Common myeloid progenitor, CD34-positive (primary cell): ENCODE data around the gene SLAMF1.

Experiments
- CTCF ChIA-PET: fragments of 350-600 bp; sonication (Branson Sonifier 250); formaldehyde crosslinking; loops from one replicate; lab custom pipeline; 2021; ENCODE audit warnings: antibody characterized with exemption; lab: Charles Lee
- POLR2A ChIA-PET: fragments of 350-600 bp; sonication (Branson Sonifier 250); formaldehyde crosslinking; loops from one replicate; lab custom pipeline; 2021; ENCODE audit warnings: antibody characterized with exemption; lab: Charles Lee
- DNase-seq, 3 donors: peaks; one replicate each; pipeline versions ENCODE4 v3.0.0 to v3.0.0-alpha.2; 2013
- H3K27ac ChIP-seq, 2 experiments: 1 replicate in 1 of 2; 2 replicates in 1 of 2; pipeline ENCODE4 v1.7.0; 2013; ENCODE audit warnings: inconsistent platforms in 2 of 2, low read length in 2 of 2, mild to moderate bottlenecking in 2 of 2, low read depth in 1 of 2, moderate library complexity in 1 of 2; ENCODE audit not compliant: severe bottlenecking in 2 of 2, insufficient read depth in 1 of 2, poor library complexity in 1 of 2
- H3K27me3 ChIP-seq, 5 experiments: replicated peaks in 2 of 5; 1 replicate in 3 of 5; 2 replicates in 2 of 5; pipeline versions ENCODE4 v1.6.1 to v1.7.0; 2013; ENCODE audit warnings: low read length in 4 of 5, mild to moderate bottlenecking in 2 of 5, moderate library complexity in 2 of 5, inconsistent platforms in 1 of 5; ENCODE audit not compliant: insufficient read depth in 5 of 5, control insufficient read depth in 4 of 5
- H3K36me3 ChIP-seq, 4 experiments: 1 replicate in 2 of 4; 2 replicates in 2 of 4; pipeline versions ENCODE4 v1.6.1 to v1.7.0; 2013; ENCODE audit warnings: low read length in 3 of 4, control low read depth in 1 of 4, mild to moderate bottlenecking in 1 of 4; ENCODE audit not compliant: control insufficient read depth in 4 of 4, insufficient read depth in 4 of 4
- H3K4me1 ChIP-seq, 4 experiments: 1 replicate in 3 of 4; 2 replicates in 1 of 4; pipeline versions ENCODE4 v1.6.1 to v1.7.1; 2013; ENCODE audit warnings: low read length in 3 of 4, mild to moderate bottlenecking in 3 of 4, control low read depth in 1 of 4, inconsistent platforms in 1 of 4, moderate library complexity in 1 of 4; ENCODE audit not compliant: control insufficient read depth in 4 of 4, insufficient read depth in 4 of 4; ENCODE audit errors: control extremely low read depth in 1 of 4
- H3K4me3 ChIP-seq, 7 experiments: 1 replicate in 4 of 7; 2 replicates in 3 of 7; pipeline versions ENCODE4 v1.5.1 to v1.7.0; 2013; ENCODE audit warnings: mild to moderate bottlenecking in 7 of 7, low read length in 6 of 7, moderate library complexity in 6 of 7, inconsistent platforms in 2 of 7, low read depth in 2 of 7, control low read depth in 1 of 7; ENCODE audit not compliant: insufficient read depth in 4 of 7, control insufficient read depth in 1 of 7; ENCODE audit errors: extremely low read depth in 1 of 7
- H3K9me3 ChIP-seq, 5 experiments: 1 replicate in 4 of 5; 2 replicates in 1 of 5; pipeline versions ENCODE4 v1.6.1 to v1.7.1; 2013; ENCODE audit warnings: low read length in 4 of 5, mild to moderate bottlenecking in 2 of 5, inconsistent platforms in 1 of 5, low read depth in 1 of 5, moderate library complexity in 1 of 5; ENCODE audit not compliant: control insufficient read depth in 4 of 5, insufficient read depth in 2 of 5; ENCODE audit errors: control extremely low read depth in 1 of 5
- WGBS: methylation state at CpG from one replicate; pipeline ENCODE4 v1.1.5; 2013; ENCODE audit not compliant: insufficient coverage; 5-methylcytosine and 5-hydroxymethylcytosine counted together

Gene SLAMF1

GRCh38 chr1:160680399-160680798 lies 33.6 kb upstream of the SLAMF1 start:
- ChIA-PET CTCF (interaction anchor here (0.8 to 5.2 kb wide), 28 partner anchors 9 to 460 kb away, joined by 3 to 48 read pairs (median 4); partner anchors contain the start of gene ITLN2), POLR2A (no interaction called here)
- Histone ChIP-seq H3K4me3 (no peak overlapping the region), H3K4me1 (peaks cover 0 to 28% (median 13%) of the 10 kb centered on the region in 4 experiments), H3K36me3 (peaks cover 0 to 74% (median 12%) of the 10 kb centered on the region in 4 experiments), H3K27ac (no peak overlapping the region), H3K9me3 (no peaks in the 10 kb centered on the region), H3K27me3 (no peaks in the 10 kb centered on the region)
- 100% methylated on average over 6 of the region's 8 CpGs for WGBS
- no peak for DNase-seq

DNA sequence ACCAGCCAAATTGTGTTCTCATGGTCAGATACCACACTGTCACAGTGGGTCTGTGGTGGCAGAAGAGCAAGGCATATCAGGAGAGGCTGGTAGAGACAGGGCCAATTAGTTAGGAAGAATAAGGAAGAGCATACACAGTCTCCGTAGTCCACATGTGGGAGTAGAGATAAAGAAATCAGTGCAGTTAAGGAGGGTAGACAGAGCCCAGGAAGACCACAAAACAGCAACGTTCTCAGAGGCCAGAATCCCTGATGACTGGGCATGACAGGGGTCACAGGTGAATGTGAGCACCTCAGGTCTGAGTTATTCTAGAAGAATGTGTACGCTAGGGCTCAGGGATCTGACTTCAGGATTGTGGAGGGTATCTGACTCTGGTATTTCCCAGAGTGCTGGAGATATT lies 33.0 kb upstream of the SLAMF1 start:
- H3K9me3 ChIP-seq, result no peaks in the 10 kb centered on the region
- POLR2A ChIA-PET, result no interaction called here
- CTCF ChIA-PET, result interaction anchor here (1.1 to 5.2 kb wide), 20 partner anchors 8 to 461 kb away, joined by 3 to 48 read pairs (median 4); partner anchors contain the start of gene ITLN2
- H3K4me1 ChIP-seq, result peaks cover 0 to 29% (median 13%) of the 10 kb centered on the region in 4 experiments
- H3K4me3 ChIP-seq, result no peak overlapping the region
- H3K36me3 ChIP-seq, result peaks cover 0 to 69% (median 12%) of the 10 kb centered on the region in 4 experiments
- no peaks in the 10 kb centered on the region for H3K27me3 ChIP-seq
- DNase-seq, result no peak
- H3K27ac ChIP-seq, result no peak overlapping the region
- 75% methylated on average over 3 of the region's 3 CpGs for whole genome bisulfite sequencing

- H3K36me3 ChIP-seq, result peaks cover 0 to 51% (median 12%) of the 10 kb centered on the region in 4 experiments
- POLR2A ChIA-PET, result no interaction called here
- H3K27ac ChIP-seq, result no peak overlapping the region
- H3K4me1 ChIP-seq, result peaks cover 0 to 29% (median 10%) of the 10 kb centered on the region in 4 experiments
- CTCF ChIA-PET, result interaction anchor here (1.4 to 5.2 kb wide), 4 partner anchors 15 to 153 kb away, joined by 3 to 44 read pairs (median 7); no protein-coding TSS in a partner anchor
- H3K4me3 ChIP-seq, result no peak overlapping the region
- H3K9me3 ChIP-seq, result no peaks in the 10 kb centered on the region
- no peaks in the 10 kb centered on the region for H3K27me3 ChIP-seq
- 94% methylated on average over 4 of the region's 13 CpGs for WGBS
- no peak for DNase-seq
These were observed 30.2 kb upstream of the SLAMF1 start for GRCh38 chr1:160676869-160677597.

DNA sequence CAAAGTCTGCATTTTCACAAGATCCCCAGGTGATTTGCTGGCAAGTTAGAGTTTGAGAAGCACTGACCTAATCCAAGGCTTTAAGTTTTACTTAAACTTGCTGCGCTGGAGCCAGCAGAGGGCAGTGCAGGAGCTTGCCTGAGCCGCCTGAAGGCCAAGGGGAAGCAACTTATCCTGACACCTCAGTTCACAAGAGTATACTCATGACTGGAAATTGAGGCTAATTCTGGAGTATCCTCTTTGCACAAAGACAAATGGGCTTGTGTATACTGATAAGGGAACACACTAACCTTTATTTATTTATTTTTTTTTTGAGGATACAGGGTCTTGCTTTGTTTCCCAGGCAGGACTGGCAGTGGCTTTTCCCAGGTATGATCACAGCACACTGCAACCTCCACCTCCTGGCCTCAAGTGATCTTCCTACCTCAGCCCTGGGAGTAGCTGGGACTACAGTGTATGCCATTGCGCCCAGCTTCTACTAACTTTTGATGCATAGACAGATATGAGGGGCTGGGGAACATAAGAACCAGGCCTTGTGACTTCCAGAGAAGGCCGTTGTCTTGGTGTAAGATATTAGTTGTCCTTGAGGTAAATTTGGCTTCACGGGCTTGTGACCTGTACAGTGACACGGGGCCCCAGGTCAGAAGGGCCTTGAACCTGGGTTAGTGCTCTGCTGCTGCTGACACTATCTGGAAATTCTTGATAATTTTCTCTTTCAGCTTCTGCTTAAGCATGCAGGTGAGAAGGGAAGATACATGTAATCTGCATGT lies 29.0 kb upstream of the SLAMF1 start:
- H3K4me3 ChIP-seq, result no peak overlapping the region
- ChIA-PET POLR2A (interaction anchor here (0.6 kb wide), 1 partner anchor 278 kb away, joined by 3 read pairs; no protein-coding TSS in a partner anchor), CTCF (interaction anchor here (0.7 to 3.7 kb wide), 22 partner anchors 8 to 278 kb away, joined by 3 to 16 read pairs (median 6); partner anchors contain the start of gene ITLN2)
- no peaks in the 10 kb centered on the region for H3K27me3 ChIP-seq
- 59% methylated on average over 6 of the region's 6 CpGs for WGBS
- no peaks in the 10 kb centered on the region for H3K9me3 ChIP-seq
- no peak overlapping the region for H3K27ac ChIP-seq
- DNase-seq, result peak; percentile 71 to 84 (median 80)
- peaks cover 0 to 41% (median 10%) of the 10 kb centered on the region in 4 experiments for H3K36me3 ChIP-seq
- peaks cover 0 to 29% (median 10%) of the 10 kb centered on the region in 4 experiments for H3K4me1 ChIP-seq

- H3K27ac ChIP-seq, result no peak overlapping the region
- DNase-seq, result no peak
- H3K4me3 ChIP-seq, result no peak overlapping the region
- CTCF ChIA-PET, result interaction anchor here (1.0 to 3.7 kb wide), 16 partner anchors 8 to 280 kb away, joined by 3 to 16 read pairs (median 4); partner anchors contain the start of gene ITLN2
- peaks cover 0 to 2% (median 0%) of the 10 kb centered on the region in 5 experiments for H3K9me3 ChIP-seq
- peaks cover 0 to 29% (median 10%) of the 10 kb centered on the region in 4 experiments for H3K4me1 ChIP-seq
- H3K27me3 ChIP-seq, result no peaks in the 10 kb centered on the region
- 100% methylated on average over 1 of the region's 2 CpGs for WGBS
- POLR2A ChIA-PET, result no interaction called here
- peaks cover 0 to 27% (median 7%) of the 10 kb centered on the region in 4 experiments for H3K36me3 ChIP-seq
These were observed 27.6 kb upstream of the SLAMF1 start for GRCh38 chr1:160674415-160674814.

DNA sequence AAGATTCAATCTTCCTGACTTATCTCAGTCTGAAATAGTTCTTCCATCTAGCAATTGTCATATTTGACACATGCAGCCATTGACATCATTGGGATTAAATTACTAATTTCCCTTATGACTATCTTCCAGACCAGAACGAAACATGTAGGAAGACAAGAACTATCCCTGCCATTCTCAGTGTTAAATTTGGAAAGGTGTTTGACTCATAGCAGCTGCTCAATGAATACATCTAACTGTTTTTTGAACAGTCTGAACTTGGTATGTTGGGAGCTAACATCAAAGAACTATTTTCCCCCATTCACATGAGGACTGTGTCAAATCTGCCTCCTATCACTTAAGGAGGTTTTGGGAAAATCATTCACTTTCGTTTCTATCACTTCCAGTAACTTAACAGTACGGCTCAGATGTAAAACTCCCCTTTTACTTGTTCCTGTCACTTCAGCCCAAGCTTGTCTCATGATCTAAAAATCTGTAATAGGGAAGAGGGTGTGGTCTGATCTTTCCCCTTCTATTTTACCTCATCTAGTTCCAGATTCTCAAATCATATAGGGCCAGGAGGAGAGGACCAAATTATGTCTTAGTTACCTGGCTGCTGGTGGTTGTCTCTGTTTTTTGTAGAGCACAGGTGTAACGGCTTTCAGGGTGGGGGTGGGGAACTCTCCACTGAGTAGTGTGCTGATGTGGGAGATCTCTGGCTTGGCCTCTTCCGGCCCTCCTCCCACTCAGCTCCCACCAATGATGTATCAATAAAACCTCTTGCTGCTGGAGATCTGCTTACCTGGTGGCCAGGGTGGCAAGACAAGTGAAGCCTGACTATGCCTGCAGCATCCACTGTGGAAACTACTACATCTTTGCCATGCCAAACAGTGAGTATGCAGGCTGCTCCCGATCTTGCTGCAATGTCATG lies 26.2 kb upstream of the SLAMF1 start:
- 39% methylated on average over 3 of the region's 6 CpGs for whole genome bisulfite sequencing
- H3K9me3 ChIP-seq, result peaks cover 0 to 6% (median 0%) of the 10 kb centered on the region in 5 experiments
- POLR2A ChIA-PET, result no interaction called here
- CTCF ChIA-PET, result interaction anchor here (0.6 to 3.7 kb wide), 19 partner anchors 9 to 641 kb away, joined by 3 to 16 read pairs (median 4); partner anchors contain the start of genes ITLN2 and PIGM
- no peaks in the 10 kb centered on the region for H3K27me3 ChIP-seq
- peaks cover 0 to 14% (median under 1%) of the 10 kb centered on the region in 4 experiments for H3K36me3 ChIP-seq
- H3K4me1 ChIP-seq, result peaks cover 0 to 29% (median 10%) of the 10 kb centered on the region in 4 experiments
- peak in 2 of 3 donors; percentile 46 to 54 for DNase-seq
- H3K27ac ChIP-seq, result no peak overlapping the region
- no peak overlapping the region for H3K4me3 ChIP-seq
